Loucy (cell line): ENCODE results near the gene TOX2.

Experiments used
- H2AFZ ChIP-seq: fragments of 200-600 bp; sonication (generic); 2 replicates; pipeline ENCODE4 v1.6.0; 2016; ENCODE audit warnings: antibody characterized with exemption, mild to moderate bottlenecking, low read length, moderate library complexity
- H3F3A ChIP-seq: fragments of 200-600 bp; 2 replicates; pipeline ENCODE4 v1.6.0; 2016; ENCODE audit warnings: antibody characterized with exemption, low read depth, mild to moderate bottlenecking
- H3K27me3 ChIP-seq: fragments of 200-600 bp; sonication (generic); 2 replicates; pipeline ENCODE4 v1.6.1; 2014; ENCODE audit warnings: low read length, mild to moderate bottlenecking; ENCODE audit not compliant: insufficient read depth, poor library complexity, severe bottlenecking
- H3K36me3 ChIP-seq: fragments of 200-600 bp; sonication (generic); 2 replicates; pipeline ENCODE4 v1.6.1; 2016; ENCODE audit warnings: low read length; ENCODE audit not compliant: insufficient read depth
- H3K4me1 ChIP-seq: fragments of 200-600 bp; sonication (generic); 2 replicates; pipeline ENCODE4 v1.5.1; 2014; ENCODE audit warnings: low read length, mild to moderate bottlenecking; ENCODE audit not compliant: insufficient read depth, poor library complexity, severe bottlenecking
- H3K4me2 ChIP-seq: fragments of 200-600 bp; sonication (generic); 2 replicates; pipeline ENCODE4 v1.6.0; 2014; ENCODE audit warnings: antibody characterized with exemption, low read length, low read depth, mild to moderate bottlenecking; ENCODE audit not compliant: poor library complexity, severe bottlenecking
- H3K4me3 ChIP-seq: fragments of 200-600 bp; sonication (generic); 2 replicates; pipeline ENCODE4 v1.5.1; 2014; ENCODE audit warnings: low read length, mild to moderate bottlenecking, mixed read lengths; ENCODE audit not compliant: poor library complexity, severe bottlenecking
- H3K79me2 ChIP-seq: fragments of 200-600 bp; sonication (generic); 2 replicates; pipeline ENCODE4 v1.6.1; 2014; ENCODE audit warnings: low read length; ENCODE audit not compliant: insufficient read depth
- H3K9ac ChIP-seq: fragments of 200-600 bp; sonication (generic); 2 replicates; pipeline ENCODE4 v1.6.0; 2014; ENCODE audit warnings: mild to moderate bottlenecking, low read depth, low read length, moderate library complexity; ENCODE audit not compliant: poor library complexity, severe bottlenecking
- H3K9me2 ChIP-seq: fragments of 200-600 bp; sonication (generic); replicated peaks from 2 replicates; pipeline ENCODE4 v1.6.1; 2016; ENCODE audit warnings: low read depth, low read length, mixed read lengths
- H3K9me3 ChIP-seq: fragments of 200-600 bp; sonication (generic); 2 replicates; pipeline ENCODE4 v1.6.1; 2014; ENCODE audit warnings: mild to moderate bottlenecking, antibody characterized with exemption, low read length, low read depth; ENCODE audit not compliant: insufficient read depth
- H4K20me1 ChIP-seq: fragments of 200-600 bp; sonication (generic); 2 replicates; pipeline ENCODE4 v1.6.0; 2014; ENCODE audit warnings: antibody characterized with exemption, low read length, mild to moderate bottlenecking; ENCODE audit not compliant: insufficient read depth, poor library complexity, severe bottlenecking
- EZH2phosphoT487 ChIP-seq: fragments of 200-600 bp; IDR thresholded peaks from 2 replicates; pipeline ENCODE4 v1.6.1; 2018; ENCODE audit warnings: antibody characterized with exemption, mild to moderate bottlenecking, moderate library complexity, borderline replicate concordance
- TF ChIP-seq, protein P1 (sequence below): fragments of 200-600 bp; sonication (generic); conservative IDR thresholded peaks from 2 replicates; pipeline ENCODE4 v1.5.1; 2014; ENCODE audit warnings: mild to moderate bottlenecking, antibody characterized with exemption, low read length

The TOX2 gene

DNA sequence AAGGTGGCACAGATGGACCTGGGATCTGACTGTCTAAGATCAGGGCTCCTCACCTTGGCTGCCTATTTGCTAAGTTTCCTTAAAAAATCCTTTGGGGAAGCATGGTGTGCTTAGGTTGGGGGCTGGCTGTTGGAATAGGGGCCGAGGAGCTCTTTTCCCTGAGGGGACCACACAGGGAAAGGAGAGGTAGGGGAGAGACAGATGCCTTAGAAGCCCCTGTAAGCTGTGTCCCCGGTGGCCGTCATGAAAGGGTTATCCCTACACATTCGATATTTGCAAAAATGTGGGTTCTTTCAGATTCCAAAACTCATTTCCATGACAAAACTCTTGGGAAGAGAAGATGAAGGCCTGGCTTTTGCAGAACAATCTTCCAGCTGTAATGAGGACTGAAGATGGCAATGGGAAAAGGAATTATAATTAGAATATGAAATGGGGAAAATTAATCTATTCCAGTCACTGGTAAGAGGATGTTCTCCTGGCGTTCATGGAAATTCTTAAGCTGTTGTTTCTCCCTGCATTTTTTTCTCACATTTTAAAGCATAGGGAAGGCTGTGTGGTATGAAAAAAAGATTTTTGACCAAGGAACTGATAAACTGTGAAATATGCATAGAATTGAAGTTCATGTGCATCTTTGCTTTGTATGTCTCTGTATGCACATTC lies 53.8 kb downstream of the TOX2 start:
- no peaks in the 10 kb centered on the region for H3K36me3 ChIP-seq
- no peak overlapping the region for H3K9ac ChIP-seq
- H3K27me3 ChIP-seq: peaks cover 19% of the 10 kb centered on the region
- H2AFZ ChIP-seq: no peak overlapping the region
- no peak overlapping the region for H3K4me3 ChIP-seq
- TF ChIP-seq, protein P1, sequence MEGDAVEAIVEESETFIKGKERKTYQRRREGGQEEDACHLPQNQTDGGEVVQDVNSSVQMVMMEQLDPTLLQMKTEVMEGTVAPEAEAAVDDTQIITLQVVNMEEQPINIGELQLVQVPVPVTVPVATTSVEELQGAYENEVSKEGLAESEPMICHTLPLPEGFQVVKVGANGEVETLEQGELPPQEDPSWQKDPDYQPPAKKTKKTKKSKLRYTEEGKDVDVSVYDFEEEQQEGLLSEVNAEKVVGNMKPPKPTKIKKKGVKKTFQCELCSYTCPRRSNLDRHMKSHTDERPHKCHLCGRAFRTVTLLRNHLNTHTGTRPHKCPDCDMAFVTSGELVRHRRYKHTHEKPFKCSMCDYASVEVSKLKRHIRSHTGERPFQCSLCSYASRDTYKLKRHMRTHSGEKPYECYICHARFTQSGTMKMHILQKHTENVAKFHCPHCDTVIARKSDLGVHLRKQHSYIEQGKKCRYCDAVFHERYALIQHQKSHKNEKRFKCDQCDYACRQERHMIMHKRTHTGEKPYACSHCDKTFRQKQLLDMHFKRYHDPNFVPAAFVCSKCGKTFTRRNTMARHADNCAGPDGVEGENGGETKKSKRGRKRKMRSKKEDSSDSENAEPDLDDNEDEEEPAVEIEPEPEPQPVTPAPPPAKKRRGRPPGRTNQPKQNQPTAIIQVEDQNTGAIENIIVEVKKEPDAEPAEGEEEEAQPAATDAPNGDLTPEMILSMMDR: no peak
- TF ChIP-seq EZH2phosphoT487: no peak
- H3K4me1 ChIP-seq: peaks cover 5% of the 10 kb centered on the region
- no peak overlapping the region for H3K4me2 ChIP-seq
- H3K79me2 ChIP-seq: no peaks in the 10 kb centered on the region
- H3K9me3 ChIP-seq: no peaks in the 10 kb centered on the region
- no peaks in the 10 kb centered on the region for H3F3A ChIP-seq
- H4K20me1 ChIP-seq: no peaks in the 10 kb centered on the region
- H3K9me2 ChIP-seq: no peaks in the 10 kb centered on the region

DNA sequence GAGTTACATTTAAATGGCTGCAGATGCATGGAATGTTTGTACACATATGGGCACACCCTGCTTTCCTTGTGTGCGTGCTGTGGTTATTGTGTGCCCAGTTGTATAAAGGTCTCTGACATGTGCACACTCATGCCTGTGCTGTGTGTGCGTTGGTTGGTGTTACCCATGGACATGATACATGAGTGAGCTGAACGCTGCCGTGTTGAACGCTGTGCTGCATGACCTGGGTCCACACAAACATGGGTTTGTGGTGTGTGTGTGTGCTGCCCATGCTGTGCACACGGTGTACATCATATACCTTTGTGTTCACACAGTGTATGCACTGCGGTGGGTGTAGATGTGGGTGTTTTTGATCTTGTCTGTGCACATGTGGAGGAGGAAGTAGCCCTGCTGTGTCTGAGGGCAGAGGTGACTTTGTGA lies 54.4 kb downstream of the TOX2 start:
- Histone ChIP-seq H3K9me3 (no peaks in the 10 kb centered on the region), H3K4me2 (no peak overlapping the region), H3K4me3 (no peak overlapping the region), H3K9me2 (no peaks in the 10 kb centered on the region), H3K36me3 (no peaks in the 10 kb centered on the region), H3K4me1 (peaks cover 5% of the 10 kb centered on the region), H3K9ac (no peak overlapping the region), H3K27me3 (peaks cover 19% of the 10 kb centered on the region), H3K79me2 (no peaks in the 10 kb centered on the region), H3F3A (no peaks in the 10 kb centered on the region), H2AFZ (no peak overlapping the region), H4K20me1 (no peaks in the 10 kb centered on the region)
- TF ChIP-seq, protein P1: no peak
- no peak for TF ChIP-seq EZH2phosphoT487

DNA sequence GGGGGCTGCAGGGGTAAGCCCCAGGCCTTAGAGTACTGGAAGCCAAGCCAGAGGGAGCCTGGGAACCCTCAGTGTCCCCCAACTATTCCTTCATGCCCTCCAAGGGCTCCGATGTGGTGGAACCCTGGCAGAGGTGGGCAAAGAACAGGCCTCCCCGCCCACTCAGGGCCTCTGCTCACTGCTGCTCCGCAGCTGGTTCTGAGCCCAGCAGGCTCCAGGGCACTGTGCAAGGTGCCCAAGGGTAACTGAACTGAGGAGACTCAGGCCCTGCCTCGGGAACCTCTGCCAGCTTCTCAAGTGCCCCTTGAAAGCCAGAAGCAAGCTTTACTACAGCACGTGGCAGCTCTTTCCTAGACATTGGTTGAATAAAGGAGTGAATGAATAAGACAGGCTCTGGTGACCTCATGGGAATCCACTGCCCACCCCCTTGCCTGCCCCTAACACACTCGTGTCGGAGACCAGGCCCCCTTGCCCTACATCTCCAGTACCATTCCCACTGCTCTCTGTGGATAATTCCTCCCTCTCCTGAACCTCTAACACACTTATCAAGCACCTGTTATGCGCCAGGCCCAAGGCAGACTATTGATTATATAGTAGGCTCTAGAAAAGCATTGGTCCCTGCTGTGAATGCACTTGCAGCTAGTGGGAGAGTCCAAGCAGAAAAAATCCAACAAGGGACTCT lies 55.0 kb downstream of the TOX2 start:
- Histone ChIP-seq H3K9ac (no peak overlapping the region), H3K4me3 (no peak overlapping the region), H4K20me1 (no peaks in the 10 kb centered on the region), H3K9me3 (no peaks in the 10 kb centered on the region), H3F3A (no peaks in the 10 kb centered on the region), H3K36me3 (no peaks in the 10 kb centered on the region), H3K4me2 (no peak overlapping the region), H3K4me1 (peaks cover under 1% of the 10 kb centered on the region), H3K79me2 (no peaks in the 10 kb centered on the region), H3K9me2 (no peaks in the 10 kb centered on the region), H3K27me3 (peaks cover 19% of the 10 kb centered on the region), H2AFZ (no peak overlapping the region)
- TF ChIP-seq, protein P1: no peak
- TF ChIP-seq EZH2phosphoT487: no peak
